GM18505 (cell line): ENCODE results near the gene LCORL.
"Not testable (repeated sequence)": the region's sequence is repeated elsewhere in the genome, so short reads cannot be mapped to it uniquely, and the experiment has no call there.

Experiments
- ATAC-seq: cut with Tn5 transposase; IDR thresholded peaks from one replicate; pipeline ENCODE4 v1.9.1; 2021; ENCODE audit not compliant: unreplicated experiment
- POLR2A ChIP-seq: IDR thresholded peaks from 4 replicates; pipeline ENCODE4 v1.6.1; 2011; ENCODE audit warnings: borderline replicate concordance; ENCODE audit not compliant: insufficient read depth, insufficient read length; ENCODE audit errors: extremely low read depth

The LCORL gene

DNA sequence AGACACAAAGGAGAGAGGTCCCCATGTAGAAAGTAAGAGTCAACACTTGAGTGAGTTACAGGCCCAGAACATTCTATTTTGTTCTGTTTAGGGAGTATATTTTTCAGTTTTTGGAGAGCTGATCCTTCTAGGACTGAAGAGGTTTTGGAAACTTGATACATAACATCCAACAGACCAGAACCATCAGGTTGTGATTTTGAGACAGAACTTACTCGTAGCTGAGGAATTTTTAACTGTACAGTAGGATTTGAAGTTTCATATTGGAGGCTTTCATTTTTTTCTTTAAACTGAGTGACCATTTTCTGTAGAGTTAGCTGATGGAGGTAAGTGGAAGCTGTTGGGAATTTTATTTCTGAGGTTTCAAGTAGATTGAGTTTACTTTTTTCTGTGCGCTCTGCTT, 137.5 kb downstream of the LCORL start:
- no peak for ATAC-seq
- no peak for TF ChIP-seq POLR2A

GRCh38 chr4:17877661-17878060, 143.9 kb downstream of the LCORL start:
- TF ChIP-seq POLR2A: no peak
- no peak for ATAC-seq

DNA sequence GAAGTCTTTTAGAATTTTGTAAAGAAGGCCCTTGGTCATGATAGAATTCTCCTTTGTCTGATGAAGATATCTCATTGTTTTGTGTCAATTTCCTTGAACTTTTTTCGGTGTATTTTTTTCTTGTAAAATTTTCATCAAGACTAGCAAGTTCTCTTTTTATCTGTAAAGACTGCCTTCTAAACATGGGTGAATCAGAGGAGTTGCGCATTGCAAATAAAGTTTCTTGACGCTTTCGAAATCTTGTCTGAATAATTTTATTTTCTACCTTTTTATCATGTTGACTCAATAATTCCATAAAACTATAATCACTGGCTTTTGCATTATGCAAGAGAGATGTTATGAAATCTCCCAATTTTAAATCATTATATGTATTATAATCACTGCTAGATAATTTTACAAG, 144.6 kb downstream of the LCORL start:
- ATAC-seq: no peak
- no peak for TF ChIP-seq POLR2A

GRCh38 chr4:17875402-17876070, 146.0 kb downstream of the LCORL start:
- ATAC-seq: peak; percentile 98
- TF ChIP-seq POLR2A: no peak

DNA sequence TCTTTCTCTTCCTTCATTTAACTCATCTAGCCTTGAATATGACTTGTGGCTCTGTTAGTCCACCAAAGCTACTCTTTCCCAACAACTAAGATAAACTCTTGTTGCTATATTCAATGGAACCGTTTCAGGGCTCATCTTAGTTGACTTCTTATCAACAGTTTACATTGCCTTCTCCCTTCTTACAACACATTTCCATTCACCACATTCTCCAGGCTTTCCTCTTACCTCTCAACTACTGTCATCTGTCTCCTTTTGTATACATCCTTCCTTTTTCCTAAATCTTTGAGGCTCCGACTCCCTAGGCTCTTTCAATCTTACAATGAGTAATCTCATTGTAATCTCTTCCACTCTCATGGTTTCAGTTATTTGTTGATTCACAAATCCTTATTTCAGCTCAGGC, 152.2 kb downstream of the LCORL start:
- ATAC-seq: no peak
- no peak for TF ChIP-seq POLR2A

DNA sequence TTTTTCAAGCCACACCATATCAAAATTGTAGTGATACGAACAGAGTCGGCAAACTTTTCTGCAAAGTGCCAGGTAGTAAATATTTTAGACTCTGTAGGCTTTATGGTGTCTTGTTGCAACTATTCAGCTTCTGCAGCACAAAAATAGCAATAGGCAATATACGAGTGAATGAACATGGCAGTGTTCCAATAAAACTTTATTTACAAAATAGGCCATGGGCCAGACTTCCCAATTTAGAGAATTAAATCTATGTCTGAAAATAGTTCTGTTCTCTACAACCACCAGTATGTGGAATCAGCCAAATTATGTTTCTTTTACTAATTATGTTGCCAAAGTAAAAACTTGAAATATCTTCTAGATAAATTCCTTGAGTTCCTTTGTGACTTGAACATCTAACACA, 154.3 kb downstream of the LCORL start:
- ATAC-seq: no peak
- TF ChIP-seq POLR2A: no peak

GRCh38 chr4:17866810-17867209, 154.7 kb downstream of the LCORL start:
- TF ChIP-seq POLR2A: no peak

DNA sequence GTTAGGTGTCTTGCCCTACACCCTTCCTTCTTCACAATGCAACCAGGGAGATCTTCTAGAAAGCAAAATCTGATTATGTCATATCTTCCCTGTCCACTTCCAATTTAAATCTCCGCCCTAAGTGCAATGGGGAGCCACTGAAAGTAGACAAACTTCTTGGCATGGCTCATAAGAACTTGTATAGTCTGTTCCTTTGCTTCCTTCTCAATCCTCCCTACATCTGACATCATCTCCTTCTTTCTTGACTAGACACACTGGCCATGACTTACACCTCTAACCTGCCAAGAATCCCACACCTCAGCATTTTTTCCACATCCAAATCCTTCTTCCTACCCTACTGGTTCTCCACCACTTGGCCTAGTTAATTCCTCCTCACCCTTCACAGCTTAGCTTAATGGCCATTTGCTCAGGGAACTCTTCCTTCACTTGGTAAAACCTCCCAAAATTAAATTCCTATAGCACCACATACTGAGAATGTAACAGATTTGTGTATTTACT, 155.6 kb downstream of the LCORL start:
- no peak for TF ChIP-seq POLR2A
- no peak for ATAC-seq

More at GRCh38 chr4:17866810-17867209, 154.7 kb downstream of the LCORL start:
- no peak for ATAC-seq

- not testable (repeated sequence) for ATAC-seq
Observed at GRCh38 chr4:17861906-17862305, 159.6 kb downstream of the LCORL start.

- ATAC-seq: no peak
- TF ChIP-seq POLR2A: no peak
Observed at GRCh38 chr4:17859793-17860406, 161.7 kb downstream of the LCORL start.

- no peak for TF ChIP-seq POLR2A
- no peak for ATAC-seq
Observed at GRCh38 chr4:17854036-17854435, 167.5 kb downstream of the LCORL start.

DNA sequence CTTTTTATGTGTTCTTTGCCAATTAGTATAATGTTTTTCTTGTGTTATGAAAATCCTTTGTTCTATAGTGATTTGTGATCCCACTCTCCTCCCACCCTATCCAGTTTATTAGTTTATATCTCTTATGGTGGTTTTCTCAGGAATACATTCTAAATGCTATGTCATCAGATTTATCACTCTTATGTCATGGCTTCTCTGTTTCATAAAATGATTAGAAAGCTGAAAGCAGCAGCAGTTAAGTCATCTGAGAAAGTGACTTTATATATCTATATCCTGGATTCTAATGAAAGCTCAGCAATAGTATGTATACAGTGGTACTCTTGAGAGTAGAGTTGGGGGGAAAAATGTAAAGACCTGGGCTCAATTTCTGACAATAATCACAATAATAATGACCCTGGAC, 169.6 kb downstream of the LCORL start:
- ATAC-seq: no peak
- no peak for TF ChIP-seq POLR2A

- ATAC-seq: not testable (repeated sequence)
Observed at GRCh38 chr4:17850295-17850694, 171.3 kb downstream of the LCORL start.

DNA sequence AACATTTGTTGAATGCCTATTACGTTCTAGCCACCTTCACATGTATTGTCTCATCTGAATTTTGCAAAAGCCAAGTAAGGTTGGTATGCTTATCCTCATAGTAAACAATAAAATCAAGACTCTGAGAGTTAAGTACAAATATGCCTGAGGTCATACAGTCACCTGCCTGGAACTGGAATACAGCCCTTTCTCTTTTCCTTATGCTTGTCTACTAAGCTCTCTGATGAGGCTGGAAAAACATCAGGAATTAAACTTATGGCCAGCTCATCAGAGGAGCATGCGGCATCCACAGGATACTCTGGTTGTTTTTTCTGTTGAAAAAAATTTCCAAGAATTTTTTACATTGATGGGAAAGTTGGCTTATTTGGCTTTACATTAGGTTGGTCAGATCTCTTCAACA, 175.3 kb downstream of the LCORL start:
- ATAC-seq: no peak
- no peak for TF ChIP-seq POLR2A
